ENCODE data around the gene UGT1A1. TPM values are rescaled to one million over a fixed set of nuclear protein-coding genes. Genes with fewer than 3 reads are reported as not detected.

UGT1A1 gene
- total RNA-seq, 1 donor from 2014 or later = not detected

- TF ChIP-seq CTCF (IDR thresholded peaks at IDR 0.05; ENCODE audit: unreplicated experiment) = no peak
- no peaks in the 10 kb centered on the region for H3K9me3 Mint-ChIP-seq (ENCODE audit: unreplicated experiment)
- no peaks in the 10 kb centered on the region for H3K4me1 Mint-ChIP-seq (ENCODE audit: unreplicated experiment)
- no peaks in the 10 kb centered on the region for H3K36me3 Mint-ChIP-seq (ENCODE audit: low read depth, unreplicated experiment)
- no peak for DNase-seq (ENCODE audit: low spot score)
- no peak overlapping the region for H3K27ac Mint-ChIP-seq (ENCODE audit: unreplicated experiment)
- H3K27me3 Mint-ChIP-seq (ENCODE audit: unreplicated experiment) = peaks cover 11% of the 10 kb centered on the region
- no peak overlapping the region for H3K4me3 Mint-ChIP-seq (ENCODE audit: unreplicated experiment)
Observed at GRCh38 chr2:233801357-233802131, 41.5 kb downstream of the UGT1A1 start.

- DNase-seq (ENCODE audit: low spot score) = no peak
- no peaks in the 10 kb centered on the region for H3K4me1 Mint-ChIP-seq (ENCODE audit: unreplicated experiment)
- H3K36me3 Mint-ChIP-seq (ENCODE audit: low read depth, unreplicated experiment) = no peaks in the 10 kb centered on the region
- H3K9me3 Mint-ChIP-seq (ENCODE audit: unreplicated experiment) = no peaks in the 10 kb centered on the region
- peaks cover 11% of the 10 kb centered on the region for H3K27me3 Mint-ChIP-seq (ENCODE audit: unreplicated experiment)
- TF ChIP-seq CTCF (IDR thresholded peaks at IDR 0.05; ENCODE audit: unreplicated experiment) = no peak
- no peak overlapping the region for H3K4me3 Mint-ChIP-seq (ENCODE audit: unreplicated experiment)
- H3K27ac Mint-ChIP-seq (ENCODE audit: unreplicated experiment) = no peak overlapping the region
Observed at GRCh38 chr2:233802132-233802815, 42.2 kb downstream of the UGT1A1 start.

- DNase-seq (ENCODE audit: low spot score) = no peak
- Mint-ChIP-seq H3K4me3 (ENCODE audit: unreplicated experiment) (no peak overlapping the region), H3K27ac (ENCODE audit: unreplicated experiment) (no peak overlapping the region), H3K27me3 (ENCODE audit: unreplicated experiment) (peaks cover 11% of the 10 kb centered on the region), H3K4me1 (ENCODE audit: unreplicated experiment) (no peaks in the 10 kb centered on the region), H3K36me3 (ENCODE audit: low read depth, unreplicated experiment) (no peaks in the 10 kb centered on the region), H3K9me3 (ENCODE audit: unreplicated experiment) (no peaks in the 10 kb centered on the region)
- no peak for TF ChIP-seq CTCF (IDR thresholded peaks at IDR 0.05; ENCODE audit: unreplicated experiment)
Observed at GRCh38 chr2:233803292-233803911, 43.3 kb downstream of the UGT1A1 start.

- Mint-ChIP-seq H3K27me3 (ENCODE audit: unreplicated experiment) (peaks cover 11% of the 10 kb centered on the region), H3K27ac (ENCODE audit: unreplicated experiment) (no peak overlapping the region), H3K36me3 (ENCODE audit: low read depth, unreplicated experiment) (no peaks in the 10 kb centered on the region), H3K4me1 (ENCODE audit: unreplicated experiment) (no peaks in the 10 kb centered on the region), H3K4me3 (ENCODE audit: unreplicated experiment) (no peak overlapping the region), H3K9me3 (ENCODE audit: unreplicated experiment) (no peaks in the 10 kb centered on the region)
- no peak for DNase-seq (ENCODE audit: low spot score)
- no peak for TF ChIP-seq CTCF (IDR thresholded peaks at IDR 0.05; ENCODE audit: unreplicated experiment)
Observed at GRCh38 chr2:233803994-233804393, 43.9 kb downstream of the UGT1A1 start.
